HFFc6 (cell line): ENCODE measurements around the gene PIAS1. TPM values are rescaled to one million over a fixed set of nuclear protein-coding genes. Genes with fewer than 3 reads are reported as not detected.

Experiments
- DNase-seq: peaks from one replicate; pipeline ENCODE4 v3.0.0-alpha.2; 2018
- H3K27ac Mint-ChIP-seq: 2 replicates; pipeline ENCODE4 v1.8.0; 2020; ENCODE audit warnings: mild to moderate bottlenecking, mixed read lengths
- H3K27me3 Mint-ChIP-seq: 2 replicates; pipeline ENCODE4 v1.8.0; 2021; ENCODE audit warnings: mild to moderate bottlenecking, moderate library complexity, mixed read lengths; ENCODE audit not compliant: insufficient read depth
- H3K36me3 Mint-ChIP-seq: 2 replicates; pipeline ENCODE4 v1.8.0; 2021; ENCODE audit warnings: low read depth, mixed read lengths
- H3K4me1 Mint-ChIP-seq: 2 replicates; pipeline ENCODE4 v1.8.0; 2020; ENCODE audit warnings: low read depth, mixed read lengths
- H3K4me3 Mint-ChIP-seq: 2 replicates; pipeline ENCODE4 v1.8.0; 2020; ENCODE audit warnings: mild to moderate bottlenecking, moderate library complexity, mixed read lengths
- H3K9me3 Mint-ChIP-seq: 2 replicates; pipeline ENCODE4 v1.8.0; 2020; ENCODE audit warnings: mild to moderate bottlenecking, mixed read lengths
- CTCF ChIP-seq: fragments of 200-600 bp; sonication (generic); IDR thresholded peaks from 2 replicates; pipeline ENCODE4 v1.5.0; 2021; ENCODE audit warnings: antibody characterized with exemption, mild to moderate bottlenecking
- total RNA-seq, 6 experiments: library from RNA; stranded (reverse); fragmentation: NEBNext Ultra II Directional; extraction: Animal tissue kit (Norgen Biotek cat#: 25700); gene quantifications; 2 replicates in 1 of 6; 3 replicates in 5 of 6; pipeline ENCODE4 v1.2.3, GENCODE V29; 2021

The PIAS1 gene
- total RNA-seq, 6 experiments from 2014 or later, result 23.7 to 31.8 (median 27.6) TPM

GRCh38 chr15:68203956-68204355 lies 149.8 kb downstream of the PIAS1 start:
- H3K4me3 Mint-ChIP-seq, result no peak overlapping the region
- DNase-seq, result no peak
- H3K36me3 Mint-ChIP-seq, result no peaks in the 10 kb centered on the region
- no peaks in the 10 kb centered on the region for H3K4me1 Mint-ChIP-seq
- no peaks in the 10 kb centered on the region for H3K9me3 Mint-ChIP-seq
- TF ChIP-seq CTCF, result no peak
- peaks cover 5% of the 10 kb centered on the region for H3K27me3 Mint-ChIP-seq
- no peak overlapping the region for H3K27ac Mint-ChIP-seq

DNA sequence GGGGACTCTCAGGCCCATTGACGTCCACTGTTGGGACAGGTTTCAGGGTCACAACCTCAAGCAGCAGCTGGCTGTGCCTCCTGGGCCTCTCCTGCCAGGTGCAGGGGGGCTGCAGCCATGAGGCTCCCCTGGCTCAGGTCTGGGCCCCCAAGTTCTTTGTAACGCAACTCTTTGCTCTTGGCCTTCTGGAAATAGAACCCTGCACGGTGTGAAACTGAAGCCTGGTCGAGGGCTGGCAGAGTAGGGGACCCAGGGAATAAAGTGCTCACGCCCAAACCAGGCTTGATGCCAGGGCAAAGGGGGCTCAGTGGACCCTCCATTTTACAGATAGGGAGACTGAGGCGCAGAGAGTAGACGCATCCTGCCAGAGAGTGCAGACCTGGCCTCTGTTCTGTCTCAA lies 150.2 kb downstream of the PIAS1 start:
- H3K4me1 Mint-ChIP-seq, result no peaks in the 10 kb centered on the region

GRCh38 chr15:68204776-68205557 lies 150.9 kb downstream of the PIAS1 start, which contains the start of gene CALML4:
Gene CALML4 (minus strand): TSS chr15:68205332. CDS start chr15:68205247, 85 bp downstream.
- Mint-ChIP-seq H3K27ac (no peak within 1 kb of the TSS), H3K4me3 (no peak within 1 kb of the TSS), H3K36me3 (no peaks in the 10 kb centered on the region), H3K27me3 (peaks cover 1% of the 10 kb centered on the region), H3K4me1 (no peaks in the 10 kb centered on the region), H3K9me3 (no peaks in the 10 kb centered on the region)
- DNase-seq, result no peak
- TF ChIP-seq CTCF, result no peak

More for the DNA sequence above, 150.2 kb downstream of the PIAS1 start:
- H3K4me3 Mint-ChIP-seq, result no peak overlapping the region
- TF ChIP-seq CTCF, result no peak
- no peak overlapping the region for H3K27ac Mint-ChIP-seq
- peaks cover 3% of the 10 kb centered on the region for H3K27me3 Mint-ChIP-seq
- H3K36me3 Mint-ChIP-seq, result no peaks in the 10 kb centered on the region
- H3K9me3 Mint-ChIP-seq, result no peaks in the 10 kb centered on the region
- DNase-seq, result no peak

DNA sequence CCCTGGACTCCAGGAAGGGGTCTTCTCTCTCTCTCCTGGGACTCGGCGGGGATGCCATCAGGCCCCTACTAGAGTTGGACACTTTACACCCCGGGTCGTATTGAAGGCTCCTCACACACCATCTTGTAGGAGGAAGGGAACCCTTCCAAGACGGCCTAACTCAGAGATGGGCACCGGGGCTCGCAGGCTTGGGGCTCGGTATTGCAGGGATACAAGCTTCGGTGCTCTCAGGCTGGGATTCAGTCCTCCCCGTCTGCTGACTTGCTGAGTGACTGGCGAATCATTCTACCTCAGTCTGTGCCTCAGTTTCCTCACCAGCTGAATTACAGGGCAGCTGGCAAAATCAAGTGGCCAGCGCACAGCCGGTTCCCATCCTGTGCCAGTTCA lies 151.4 kb downstream of the PIAS1 start:
- Mint-ChIP-seq H3K36me3 (no peaks in the 10 kb centered on the region), H3K4me1 (no peaks in the 10 kb centered on the region), H3K27ac (no peak overlapping the region)

DNA sequence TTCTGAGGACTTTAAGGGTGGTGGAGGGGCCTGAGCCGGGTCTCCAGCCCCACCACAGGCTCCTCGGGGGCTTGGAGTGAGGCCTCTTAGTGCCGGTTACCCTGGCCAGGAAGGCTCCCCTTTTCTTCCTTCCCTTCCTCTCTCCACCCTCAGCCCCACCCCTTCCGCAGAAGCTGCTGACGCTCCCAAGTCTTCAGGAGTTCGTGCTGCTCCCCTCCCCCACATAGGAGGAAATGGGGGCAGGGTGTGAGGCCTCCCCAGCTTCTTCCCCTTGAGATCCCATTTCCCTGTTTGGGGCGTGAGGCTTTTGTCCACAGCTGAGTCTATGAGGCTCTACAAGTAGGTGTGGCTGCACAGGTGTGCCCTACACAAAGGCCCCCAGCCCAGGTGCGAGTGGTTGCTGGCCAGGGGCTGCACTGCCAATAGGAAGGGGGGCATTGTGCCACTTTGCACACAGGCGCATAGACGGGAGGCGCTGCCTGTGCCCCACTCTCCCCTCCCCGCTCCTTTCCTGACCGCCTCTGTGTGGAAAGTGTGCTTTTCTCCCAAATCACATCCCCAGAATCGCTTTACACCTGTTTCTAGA lies 151.9 kb downstream of the PIAS1 start:
- no peak for TF ChIP-seq CTCF
- peaks cover 1% of the 10 kb centered on the region for H3K27me3 Mint-ChIP-seq
- DNase-seq, result no peak
- no peaks in the 10 kb centered on the region for H3K36me3 Mint-ChIP-seq
- no peak overlapping the region for H3K27ac Mint-ChIP-seq
- H3K9me3 Mint-ChIP-seq, result no peaks in the 10 kb centered on the region
- H3K4me3 Mint-ChIP-seq, result no peak overlapping the region
- H3K4me1 Mint-ChIP-seq, result no peaks in the 10 kb centered on the region

More for the DNA sequence above, 151.4 kb downstream of the PIAS1 start:
- Mint-ChIP-seq H3K4me3 (no peak overlapping the region), H3K9me3 (no peaks in the 10 kb centered on the region), H3K27me3 (peaks cover 1% of the 10 kb centered on the region)
- no peak for DNase-seq
- no peak for TF ChIP-seq CTCF
